GM19438 (cell line): Measurements from ENCODE around the gene DNASE1L2.
A peak's percentile ranks its signal among the peaks of the same experiment; 100 is the strongest.

ENCODE experiments used
- ATAC-seq: cut with Tn5 transposase; IDR thresholded peaks from one replicate; pipeline ENCODE4 v1.9.1; 2021; ENCODE audit warnings: low read depth; ENCODE audit not compliant: unreplicated experiment

Gene DNASE1L2

GRCh38 chr16:2223221-2223941, 12.9 kb upstream of the DNASE1L2 start, which contains the start of gene E4F1:
Gene E4F1, plus strand, starts transcription at chr16:2223591. Its CDS starts 23 bp downstream, at chr16:2223614.
- peak; percentile 92 for ATAC-seq

- ATAC-seq, result peak; percentile 8
These were observed 12.2 kb upstream of the DNASE1L2 start for GRCh38 chr16:2223942-2224486.

- no peak for ATAC-seq
These were observed 9.9 kb upstream of the DNASE1L2 start for GRCh38 chr16:2226245-2226793.

DNA sequence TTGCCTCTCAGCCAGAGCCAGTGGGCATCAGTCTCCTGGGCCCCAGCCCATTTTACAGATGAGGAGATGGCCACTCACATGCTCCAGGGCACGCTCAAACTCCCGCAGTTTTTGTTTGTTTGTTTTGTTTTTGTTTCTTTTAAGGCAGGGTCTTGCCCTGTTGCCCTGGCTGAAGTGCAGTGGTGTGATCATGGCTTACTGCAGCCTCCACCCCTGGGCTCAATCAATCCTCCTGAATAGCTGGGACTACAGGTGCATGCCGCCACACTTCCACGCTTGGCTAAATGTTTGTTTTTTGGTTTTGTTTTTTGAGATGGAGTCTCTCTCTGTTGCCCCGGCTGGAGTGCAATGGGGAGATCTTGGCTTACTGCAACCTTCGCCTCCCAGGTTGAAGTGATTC, 9.3 kb upstream of the DNASE1L2 start:
- ATAC-seq, result no peak

DNA sequence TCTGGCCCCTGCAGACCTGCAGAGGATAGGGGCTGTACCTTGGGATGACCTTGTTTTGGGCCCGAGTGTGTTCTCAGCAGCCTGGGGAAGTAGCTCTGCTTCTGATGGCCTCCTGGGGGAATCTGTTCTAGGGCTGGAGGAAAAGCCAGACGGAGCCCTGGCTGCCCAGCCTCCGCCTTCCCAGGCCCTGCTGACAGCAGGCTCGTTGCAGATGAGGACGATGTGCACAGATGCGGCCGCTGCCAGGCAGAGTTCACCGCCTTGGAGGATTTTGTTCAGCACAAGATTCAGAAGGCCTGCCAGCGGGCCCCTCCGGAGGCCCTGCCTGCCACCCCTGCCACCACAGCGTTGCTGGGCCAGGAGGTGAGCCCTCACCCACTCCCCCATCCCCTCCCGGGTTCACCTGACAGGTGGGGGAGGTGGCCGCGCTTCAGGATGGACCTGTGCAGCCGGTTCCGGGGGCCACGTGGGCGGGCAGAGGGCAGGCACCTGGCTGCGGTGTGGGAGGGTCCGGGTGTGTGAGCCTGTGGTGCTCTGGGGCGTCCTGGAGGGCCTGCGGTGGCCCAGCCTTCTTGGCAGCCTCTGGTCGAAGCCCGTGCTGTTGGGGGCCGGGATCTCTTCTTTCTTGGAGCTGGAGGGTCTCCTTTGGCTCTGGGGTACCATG, 8.0 kb upstream of the DNASE1L2 start:
- no peak for ATAC-seq

GRCh38 chr16:2229091-2229490, 7.2 kb upstream of the DNASE1L2 start:
- ATAC-seq, result no peak

DNA sequence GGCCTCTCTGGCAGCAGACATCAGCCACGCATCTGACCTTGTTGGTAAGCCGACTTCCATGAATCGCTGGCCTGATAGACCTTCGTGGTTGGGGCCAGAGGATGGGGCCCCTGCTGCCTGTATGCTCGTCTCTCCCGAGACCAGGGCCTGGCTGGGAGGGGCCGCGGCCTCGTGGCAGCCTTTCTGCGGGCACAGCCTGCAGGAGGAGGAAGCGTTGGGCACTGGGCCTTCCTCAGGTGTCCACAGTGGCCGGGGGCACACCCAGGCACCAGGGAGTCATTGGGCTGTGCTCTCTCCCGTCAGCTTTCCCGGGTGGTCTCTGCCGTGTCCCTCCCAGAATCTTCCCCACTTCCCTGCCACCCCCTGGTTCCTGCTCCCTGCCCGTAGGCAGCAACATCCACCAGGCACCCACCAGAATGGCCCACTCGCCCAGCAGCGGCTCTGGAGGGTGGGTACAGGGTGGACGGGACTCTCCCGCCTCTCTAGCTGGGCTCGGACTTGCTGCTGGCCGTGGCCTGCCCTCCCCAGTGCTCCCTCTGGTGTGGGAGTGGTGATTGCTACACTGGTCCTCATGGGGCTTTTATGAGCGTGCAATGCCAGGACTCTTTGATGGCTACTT, 6.5 kb upstream of the DNASE1L2 start:
- ATAC-seq, result no peak

DNA sequence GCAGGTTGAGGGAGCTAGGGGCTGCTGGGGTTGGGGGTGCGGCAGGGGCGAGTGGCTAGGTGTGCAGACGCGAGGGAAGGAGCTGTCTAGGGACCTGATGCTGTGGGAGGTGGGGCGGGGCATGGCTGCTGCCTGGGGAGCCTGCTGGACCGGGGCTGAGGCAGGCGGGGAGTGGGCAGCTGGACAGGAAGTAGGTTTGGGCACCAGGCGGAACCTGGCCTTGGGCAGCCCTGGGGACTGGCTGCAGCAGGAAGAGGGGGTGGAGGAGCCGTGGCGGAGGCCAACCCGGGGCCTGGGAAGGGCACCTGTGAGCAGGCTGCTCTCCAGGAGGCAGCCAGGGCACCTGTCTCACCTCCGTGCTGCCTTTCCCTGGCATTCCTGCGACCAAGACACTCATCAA, 5.9 kb upstream of the DNASE1L2 start:
- no peak for ATAC-seq

- no peak for ATAC-seq
These were observed 5.0 kb upstream of the DNASE1L2 start for GRCh38 chr16:2231016-2231931.

GRCh38 chr16:2232094-2232990, 3.9 kb upstream of the DNASE1L2 start:
- no peak for ATAC-seq

DNA sequence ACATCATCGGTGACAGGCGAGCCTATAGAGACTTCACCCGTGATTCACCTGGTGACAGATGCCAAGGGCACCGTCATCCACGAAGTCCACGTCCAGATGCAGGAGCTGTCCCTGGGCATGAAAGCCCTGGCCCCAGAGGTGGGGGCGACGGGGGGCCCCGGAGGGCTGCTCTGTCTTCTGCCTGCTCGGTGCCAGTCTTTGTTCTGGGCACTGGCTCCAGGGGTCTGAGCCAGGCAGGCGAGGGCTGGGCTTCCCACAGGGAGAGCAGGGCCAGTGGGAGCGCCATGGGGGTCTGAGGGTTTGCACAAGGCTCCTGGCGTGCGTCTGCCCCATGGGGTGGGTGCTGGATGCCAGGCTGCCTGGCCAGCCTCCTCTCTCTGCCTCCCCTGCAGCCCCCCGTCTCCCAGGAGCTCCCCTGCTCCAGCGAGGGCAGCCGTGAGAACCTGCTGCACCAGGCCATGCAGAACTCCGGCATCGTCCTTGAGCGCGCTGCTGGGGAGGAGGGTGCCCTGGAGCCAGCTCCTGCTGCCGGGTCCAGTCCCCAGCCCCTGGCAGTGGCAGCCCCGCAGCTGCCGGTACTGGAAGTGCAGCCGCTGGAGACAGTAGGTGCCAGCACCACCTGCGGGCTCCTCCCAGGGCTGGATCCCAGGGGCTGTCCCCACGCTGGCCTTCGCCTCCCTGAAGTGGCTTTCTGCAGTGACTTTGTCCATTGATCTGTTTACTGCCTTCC, 3.0 kb upstream of the DNASE1L2 start:
- ATAC-seq, result no peak

- ATAC-seq, result no peak
These were observed 2.1 kb upstream of the DNASE1L2 start for GRCh38 chr16:2233872-2234812.

- ATAC-seq, result no peak
These were observed 1.5 kb upstream of the DNASE1L2 start for GRCh38 chr16:2234813-2235170.

GRCh38 chr16:2235234-2235651, 1.0 kb upstream of the DNASE1L2 start:
- no peak for ATAC-seq

- no peak for ATAC-seq
These were observed 428 bp upstream of the DNASE1L2 start for GRCh38 chr16:2235695-2236336.

GRCh38 chr16:2237102-2237482, 848 bp downstream of the DNASE1L2 start:
- no peak for ATAC-seq
